Endometrial microvascular endothelial cells (primary cell): Measurements from ENCODE around the gene APMAP. TPM values are rescaled to one million over a fixed set of nuclear protein-coding genes. Genes with fewer than 3 reads are reported as not detected.
"Not testable (repeated sequence)": the region's sequence is repeated elsewhere in the genome, so short reads cannot be mapped to it uniquely, and the experiment has no call there.

Source experiments
- in situ Hi-C: cut with HindIII; loops from 2 replicates; pipeline ENCODE4 v1.10.0; 2017; ENCODE audit warnings: low sequenced_read_pairs, low pct_unique_long_range_greater_than_20kb; ENCODE audit errors: inconsistent ontology term
- total RNA-seq: library from RNA; depleted of rRNA; stranded (reverse); fragments of >200 nt; gene quantifications from one replicate; pipeline ENCODE4 v1.2.3, GENCODE V29; 2015; ENCODE audit errors: inconsistent ontology term

APMAP gene
- total RNA-seq, 1 donor from 2014 or later, result 135 TPM

GRCh38 chr20:24948396-24948938 is 44.1 kb downstream of the APMAP start:
- in situ Hi-C loops, result not testable (repeated sequence)

- in situ Hi-C loops, result not testable (repeated sequence)
These were observed 46.2 kb downstream of the APMAP start for GRCh38 chr20:24946376-24946775.

- in situ Hi-C loops, result no loop called here
These were observed 48.8 kb downstream of the APMAP start for GRCh38 chr20:24943731-24944130.

GRCh38 chr20:24943196-24943595 is 49.4 kb downstream of the APMAP start:
- in situ Hi-C loops, result no loop called here

GRCh38 chr20:24942679-24943078 is 49.9 kb downstream of the APMAP start:
- in situ Hi-C loops, result no loop called here

- in situ Hi-C loops, result no loop called here
These were observed 53.5 kb downstream of the APMAP start for GRCh38 chr20:24939036-24939435.

GRCh38 chr20:24938498-24938897 is 54.1 kb downstream of the APMAP start:
- in situ Hi-C loops, result no loop called here

GRCh38 chr20:24937579-24937978 is 55.0 kb downstream of the APMAP start:
- in situ Hi-C loops, result no loop called here

- in situ Hi-C loops, result no loop called here
These were observed 55.8 kb downstream of the APMAP start for GRCh38 chr20:24936526-24937407.

- in situ Hi-C loops, result no loop called here
These were observed 56.6 kb downstream of the APMAP start for GRCh38 chr20:24935766-24936525.

- in situ Hi-C loops, result no loop called here
These were observed 57.4 kb downstream of the APMAP start for GRCh38 chr20:24935140-24935539.

GRCh38 chr20:24934716-24935115 is 57.8 kb downstream of the APMAP start:
- in situ Hi-C loops, result no loop called here

- in situ Hi-C loops, result no loop called here
These were observed 58.4 kb downstream of the APMAP start for GRCh38 chr20:24934101-24934661.

GRCh38 chr20:24933266-24933908 is 59.2 kb downstream of the APMAP start:
- in situ Hi-C loops, result no loop called here

- in situ Hi-C loops, result not testable (repeated sequence)
These were observed 60.7 kb downstream of the APMAP start for GRCh38 chr20:24931893-24932292.

- in situ Hi-C loops, result not testable (repeated sequence)
These were observed 61.5 kb downstream of the APMAP start for GRCh38 chr20:24930724-24931688.

GRCh38 chr20:24929867-24930723 is 62.5 kb downstream of the APMAP start:
- in situ Hi-C loops, result not testable (repeated sequence)
